Right atrium auricular region (tissue), 2 donors: ENCODE data around the gene C2CD3. TPM values are rescaled to one million over a fixed set of nuclear protein-coding genes. Genes with fewer than 3 reads are reported as not detected.
"Not testable (repeated sequence)": the region's sequence is repeated elsewhere in the genome, so short reads cannot be mapped to it uniquely, and the experiment has no call there.

ENCODE experiments used
- DNase-seq: peaks from one replicate; pipeline ENCODE4 v3.0.0-alpha.2; 2019; ENCODE audit warnings: low spot score
- H3K27ac ChIP-seq, 2 donors: fragments of 200-600 bp; sonication (generic); 1 replicate in 1 of 2; 2 replicates in 1 of 2; pipeline ENCODE4 v1.5.1; 2016 to 2019
- H3K27me3 ChIP-seq, 2 donors: fragments of 200-600 bp; sonication (generic); one replicate each; pipeline versions ENCODE4 v1.5.1 to v1.6.0; 2017 to 2019
- H3K36me3 ChIP-seq: fragments of 200-600 bp; sonication (generic); one replicate; pipeline ENCODE4 v1.5.1; 2016
- H3K4me1 ChIP-seq, 2 donors: fragments of 200-600 bp; sonication (generic); one replicate each; pipeline versions ENCODE4 v1.5.1 to v1.6.0; 2017 to 2019
- H3K4me3 ChIP-seq, 2 donors: fragments of 200-600 bp; sonication (generic); 1 replicate in 1 of 2; 2 replicates in 1 of 2; pipeline ENCODE4 v1.5.1; 2017 to 2019; ENCODE audit warnings: mild to moderate bottlenecking in 1 of 2, moderate library complexity in 1 of 2
- H3K9me3 ChIP-seq, 2 donors: fragments of 200-600 bp; sonication (generic); one replicate each; pipeline ENCODE4 v1.5.1; 2019
- total RNA-seq, 2 donors: library from RNA; depleted of rRNA; stranded (reverse); fragments of >200 nt; gene quantifications; one replicate each; pipeline ENCODE4 v1.1.0, GENCODE V29; 2016
- TF ChIP-seq, protein P1 (sequence below), 2 donors: fragments of 200-600 bp; sonication (generic); IDR thresholded peaks; one replicate each; pipeline ENCODE4 v1.5.1; 2019; ENCODE audit warnings: antibody characterized with exemption in 2 of 2

The C2CD3 gene
- total RNA-seq, 2 donors from 2014 or later = 15.0 to 15.4 TPM

DNA sequence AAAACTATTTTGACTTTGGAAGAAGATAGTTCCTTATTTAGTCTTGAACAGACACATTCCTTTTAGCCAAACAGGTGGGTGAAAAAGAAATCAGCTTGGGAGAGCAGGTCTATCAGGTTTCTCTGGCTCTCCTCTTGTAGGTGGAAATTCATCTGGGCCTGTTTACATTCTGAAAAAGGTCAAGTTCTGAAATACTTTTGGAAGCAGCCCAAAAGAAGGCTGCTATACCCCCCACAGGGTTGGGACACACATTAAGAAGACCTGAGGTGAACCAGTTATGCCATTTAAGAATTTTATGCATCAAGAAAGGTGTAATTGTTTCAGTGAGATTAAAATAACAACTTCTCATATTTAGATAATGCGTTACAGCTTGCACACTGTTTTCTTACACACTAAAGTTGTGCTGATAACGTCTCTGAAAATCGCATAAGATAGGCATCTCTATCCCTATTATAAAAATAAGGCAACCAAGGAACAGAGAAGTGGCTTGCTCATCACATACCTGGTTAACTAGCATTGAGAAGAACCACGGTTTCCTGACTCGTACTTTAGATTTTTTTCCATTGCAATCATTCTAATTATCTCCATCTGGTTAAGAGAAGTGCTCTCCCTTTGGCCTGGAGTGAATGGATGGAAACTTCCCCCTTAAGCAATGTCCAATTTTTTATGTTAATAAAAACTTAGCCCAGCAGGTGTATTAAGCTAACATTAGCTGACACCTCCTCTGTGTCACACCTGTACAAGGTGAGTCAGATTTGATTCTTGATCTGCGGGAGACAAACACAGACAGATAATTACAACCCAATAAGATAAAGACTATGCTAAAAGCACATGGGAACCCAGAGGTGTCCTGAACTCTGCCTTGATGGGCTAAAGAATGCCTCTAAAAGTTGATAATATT is 101.4 kb downstream of the C2CD3 start:
- H3K4me3 ChIP-seq = no peak overlapping the region
- DNase-seq = no peak
- no peaks in the 10 kb centered on the region for H3K4me1 ChIP-seq
- TF ChIP-seq, protein P1, sequence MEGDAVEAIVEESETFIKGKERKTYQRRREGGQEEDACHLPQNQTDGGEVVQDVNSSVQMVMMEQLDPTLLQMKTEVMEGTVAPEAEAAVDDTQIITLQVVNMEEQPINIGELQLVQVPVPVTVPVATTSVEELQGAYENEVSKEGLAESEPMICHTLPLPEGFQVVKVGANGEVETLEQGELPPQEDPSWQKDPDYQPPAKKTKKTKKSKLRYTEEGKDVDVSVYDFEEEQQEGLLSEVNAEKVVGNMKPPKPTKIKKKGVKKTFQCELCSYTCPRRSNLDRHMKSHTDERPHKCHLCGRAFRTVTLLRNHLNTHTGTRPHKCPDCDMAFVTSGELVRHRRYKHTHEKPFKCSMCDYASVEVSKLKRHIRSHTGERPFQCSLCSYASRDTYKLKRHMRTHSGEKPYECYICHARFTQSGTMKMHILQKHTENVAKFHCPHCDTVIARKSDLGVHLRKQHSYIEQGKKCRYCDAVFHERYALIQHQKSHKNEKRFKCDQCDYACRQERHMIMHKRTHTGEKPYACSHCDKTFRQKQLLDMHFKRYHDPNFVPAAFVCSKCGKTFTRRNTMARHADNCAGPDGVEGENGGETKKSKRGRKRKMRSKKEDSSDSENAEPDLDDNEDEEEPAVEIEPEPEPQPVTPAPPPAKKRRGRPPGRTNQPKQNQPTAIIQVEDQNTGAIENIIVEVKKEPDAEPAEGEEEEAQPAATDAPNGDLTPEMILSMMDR (IDR thresholded peaks at IDR 0.05) = no peak
- no peak overlapping the region for H3K27ac ChIP-seq
- H3K9me3 ChIP-seq = no peaks in the 10 kb centered on the region
- H3K27me3 ChIP-seq = no peaks in the 10 kb centered on the region
- H3K36me3 ChIP-seq = peaks cover 25% of the 10 kb centered on the region

GRCh38 chr11:74066663-74067062 is 104.1 kb downstream of the C2CD3 start:
- H3K27ac ChIP-seq, H3K4me1 ChIP-seq, H3K27me3 ChIP-seq, H3K36me3 ChIP-seq, H3K4me3 ChIP-seq, H3K9me3 ChIP-seq, DNase-seq: not testable (repeated sequence)

- H3K27ac ChIP-seq, H3K9me3 ChIP-seq, H3K36me3 ChIP-seq, H3K4me3 ChIP-seq, H3K4me1 ChIP-seq, DNase-seq, H3K27me3 ChIP-seq: not testable (repeated sequence)
These were observed 105.3 kb downstream of the C2CD3 start for GRCh38 chr11:74065534-74065933.

DNA sequence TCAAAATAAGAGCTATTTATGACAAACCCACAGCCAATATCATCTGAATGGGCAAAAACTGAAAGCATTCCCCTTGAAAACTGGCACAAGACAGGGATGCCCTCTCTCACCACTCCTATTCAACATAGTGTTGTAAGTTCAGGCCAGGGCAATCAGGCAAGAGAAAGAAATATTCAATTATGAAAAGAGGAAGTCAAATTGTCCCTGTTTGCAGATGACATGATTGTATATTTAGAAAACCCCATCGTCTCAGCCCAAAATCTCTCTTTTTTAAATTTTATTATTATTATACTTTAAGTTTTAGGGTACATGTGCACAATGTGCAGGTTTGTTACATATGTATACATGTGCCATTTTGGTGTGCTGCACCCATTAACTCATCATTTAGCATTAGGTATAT is 107.2 kb downstream of the C2CD3 start:
- not testable (repeated sequence) for H3K4me3 ChIP-seq, H3K36me3 ChIP-seq, H3K27me3 ChIP-seq, DNase-seq, H3K9me3 ChIP-seq, H3K27ac ChIP-seq, H3K4me1 ChIP-seq

DNA sequence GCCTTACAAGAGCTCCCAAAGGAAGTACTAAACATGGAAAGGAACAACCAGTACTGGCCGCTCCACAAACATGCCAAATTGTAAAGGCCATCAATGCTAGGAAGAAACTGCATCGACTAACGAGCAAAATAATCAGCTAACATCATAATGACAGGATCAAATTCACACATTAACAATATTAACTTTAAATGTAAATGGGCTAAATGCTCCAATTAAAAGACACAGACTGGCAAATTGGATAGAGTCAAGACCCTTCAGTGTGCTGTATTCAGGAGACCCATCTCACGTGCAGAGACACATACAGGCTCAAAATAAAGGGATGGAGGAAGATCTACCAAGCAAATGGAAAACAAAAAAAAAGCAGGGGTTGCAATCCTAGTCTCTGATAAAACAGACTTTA is 109.2 kb downstream of the C2CD3 start:
- not testable (repeated sequence) for H3K4me1 ChIP-seq, H3K9me3 ChIP-seq, H3K27ac ChIP-seq, H3K4me3 ChIP-seq, H3K36me3 ChIP-seq, DNase-seq, H3K27me3 ChIP-seq

- H3K27ac ChIP-seq = no peak overlapping the region
These were observed 113.3 kb downstream of the C2CD3 start for GRCh38 chr11:74057249-74058151.

GRCh38 chr11:74055938-74056337 is 114.9 kb downstream of the C2CD3 start:
- H3K4me3 ChIP-seq = no peak overlapping the region
- H3K4me1 ChIP-seq = no peaks in the 10 kb centered on the region
- H3K27ac ChIP-seq = no peak overlapping the region
- TF ChIP-seq, protein P1 (IDR thresholded peaks at IDR 0.05) = no peak
- DNase-seq = no peak
- H3K36me3 ChIP-seq = no peaks in the 10 kb centered on the region
- no peaks in the 10 kb centered on the region for H3K27me3 ChIP-seq
- H3K9me3 ChIP-seq = no peaks in the 10 kb centered on the region

More at GRCh38 chr11:74057249-74058151, 113.3 kb downstream of the C2CD3 start:
- TF ChIP-seq, protein P1 (IDR thresholded peaks at IDR 0.05) = no peak
- no peaks in the 10 kb centered on the region for H3K9me3 ChIP-seq
- H3K4me3 ChIP-seq = no peak overlapping the region
- no peaks in the 10 kb centered on the region for H3K4me1 ChIP-seq
- no peak for DNase-seq
- no peaks in the 10 kb centered on the region for H3K36me3 ChIP-seq
- H3K27me3 ChIP-seq = no peaks in the 10 kb centered on the region
